BE2C (cell line): ENCODE data around the gene ZSWIM7.

ENCODE experiments used
- DNase-seq: peaks from one replicate; pipeline ENCODE4 v3.0.0-alpha.2; 2020
- H3K27me3 ChIP-seq: fragments of 250-450 bp; sonication (Bioruptor Pico); 2 replicates; pipeline ENCODE4 v1.5.1; 2020; ENCODE audit warnings: mild to moderate bottlenecking
- H3K36me3 ChIP-seq: fragments of 250-450 bp; sonication (Bioruptor Pico); 2 replicates; pipeline ENCODE4 v1.5.1; 2020; ENCODE audit warnings: mild to moderate bottlenecking
- H3K4me1 ChIP-seq: fragments of 250-450 bp; sonication (Bioruptor Pico); 2 replicates; pipeline ENCODE4 v1.5.1; 2020
- H3K4me3 ChIP-seq: 2 replicates; pipeline ENCODE4 v1.5.1; 2011; ENCODE audit warnings: low read depth, low read length
- H3K9me3 ChIP-seq: fragments of 250-450 bp; sonication (Bioruptor Pico); 2 replicates; pipeline ENCODE4 v1.5.1; 2020
- CTCF ChIP-seq: IDR thresholded peaks from 2 replicates; pipeline ENCODE4 v1.5.1; 2012; ENCODE audit warnings: mild to moderate bottlenecking, low read depth, low read length

Gene ZSWIM7

GRCh38 chr17:15952048-15952532, 47.4 kb downstream of the ZSWIM7 start:
- no peak for TF ChIP-seq CTCF
- Histone ChIP-seq H3K4me3 (no peak overlapping the region), H3K36me3 (no peaks in the 10 kb centered on the region), H3K4me1 (no peaks in the 10 kb centered on the region), H3K27me3 (no peaks in the 10 kb centered on the region), H3K9me3 (no peaks in the 10 kb centered on the region)
- no peak for DNase-seq

GRCh38 chr17:15951368-15952047, 48.0 kb downstream of the ZSWIM7 start:
- no peak for DNase-seq
- Histone ChIP-seq H3K4me1 (no peaks in the 10 kb centered on the region), H3K4me3 (no peak overlapping the region), H3K9me3 (no peaks in the 10 kb centered on the region), H3K27me3 (no peaks in the 10 kb centered on the region), H3K36me3 (no peaks in the 10 kb centered on the region)
- TF ChIP-seq CTCF = no peak

- no peaks in the 10 kb centered on the region for H3K4me1 ChIP-seq
- no peaks in the 10 kb centered on the region; the same call in 1 of the 2 replicates for H3K27me3 ChIP-seq
- H3K36me3 ChIP-seq = no peaks in the 10 kb centered on the region
- no peak for DNase-seq
- no peaks in the 10 kb centered on the region for H3K9me3 ChIP-seq
- TF ChIP-seq CTCF = no peak
- H3K4me3 ChIP-seq = no peak overlapping the region
Measured at GRCh38 chr17:15947976-15948752, 51.3 kb downstream of the ZSWIM7 start.

- no peaks in the 10 kb centered on the region for H3K9me3 ChIP-seq
- H3K36me3 ChIP-seq = no peaks in the 10 kb centered on the region
- no peak for TF ChIP-seq CTCF
- H3K27me3 ChIP-seq = no peaks in the 10 kb centered on the region; the same call in 1 of the 2 replicates
- H3K4me1 ChIP-seq = no peaks in the 10 kb centered on the region
- H3K4me3 ChIP-seq = no peak overlapping the region
- no peak for DNase-seq
Measured at GRCh38 chr17:15947271-15947670, 52.2 kb downstream of the ZSWIM7 start.

GRCh38 chr17:15946611-15947120, 52.8 kb downstream of the ZSWIM7 start:
- Histone ChIP-seq H3K27me3 (no peaks in the 10 kb centered on the region; the same call in 1 of the 2 replicates), H3K36me3 (no peaks in the 10 kb centered on the region), H3K9me3 (no peaks in the 10 kb centered on the region), H3K4me3 (no peak overlapping the region), H3K4me1 (no peaks in the 10 kb centered on the region)
- no peak for TF ChIP-seq CTCF
- DNase-seq = no peak
